A549 (cell line): ENCODE measurements around the gene MAML2.

Experiments used
- CBX8 ChIP-seq: fragments of 200-600 bp; sonication (generic); IDR thresholded peaks from 2 replicates; pipeline ENCODE4 v1.6.1; 2016
- CEBPB ChIP-seq, 2 experiments: fragments of >200 bp in 1 of 2; sonication (Bioruptor Twin) in 1 of 2; formaldehyde crosslinking in 1 of 2; IDR thresholded peaks; 2 replicates each; pipeline ENCODE4 v1.6.1; 2012 to 2016
- CTCF ChIP-seq: fragments of >200 bp; sonication (Bioruptor Twin); formaldehyde crosslinking; IDR thresholded peaks from 3 replicates; pipeline ENCODE4 v1.5.1; 2016
- ESRRA ChIP-seq: fragments of 150-350 bp; IDR thresholded peaks from 2 replicates; pipeline ENCODE4 v1.6.1; 2014; ENCODE audit warnings: mild to moderate bottlenecking, low read length, borderline replicate concordance
- KDM1A ChIP-seq: fragments of 200-600 bp; sonication (generic); IDR thresholded peaks from 2 replicates; pipeline ENCODE4 v1.6.1; 2016; ENCODE audit warnings: low read depth, mild to moderate bottlenecking
- MAFK ChIP-seq: fragments of 450-650 bp; IDR thresholded peaks from 2 replicates; pipeline ENCODE4 v1.6.1; 2014; ENCODE audit not compliant: partially characterized antibody
- MAZ ChIP-seq: fragments of 150-350 bp; IDR thresholded peaks from 2 replicates; pipeline ENCODE4 v1.6.1; 2014; ENCODE audit warnings: antibody characterized with exemption, low read depth, low read length, borderline replicate concordance
- MYC ChIP-seq: IDR thresholded peaks from 2 replicates; pipeline ENCODE4 v1.6.1; 2012; ENCODE audit warnings: mild to moderate bottlenecking, inconsistent platforms, low read length, improper control_type of control experiment, borderline replicate concordance
- POLR2A ChIP-seq: IDR thresholded peaks from 2 replicates; pipeline ENCODE4 v1.6.1; 2012; ENCODE audit warnings: mild to moderate bottlenecking, low read length
- RNF2 ChIP-seq: fragments of 200-600 bp; sonication (generic); IDR thresholded peaks from 2 replicates; pipeline ENCODE4 v1.6.1; 2016; ENCODE audit warnings: low read depth, mild to moderate bottlenecking, antibody characterized with exemption, moderate library complexity, borderline replicate concordance
- TP53 ChIP-seq: fragments of 250-450 bp; sonication (Bioruptor Pico); IDR thresholded peaks from 2 replicates; pipeline ENCODE4 v1.5.0; 2021; ENCODE audit warnings: mild to moderate bottlenecking, moderate library complexity
- TF ChIP-seq, protein P1 (sequence below): fragments of 200-600 bp; sonication (generic); IDR thresholded peaks from 2 replicates; pipeline ENCODE4 v1.6.1; 2016; ENCODE audit warnings: antibody characterized with exemption, mild to moderate bottlenecking, moderate library complexity
- TF ChIP-seq, protein P2 (sequence below): fragments of 450-650 bp; IDR thresholded peaks from 2 replicates; pipeline ENCODE4 v1.6.1; 2014; ENCODE audit warnings: antibody characterized with exemption
- TF ChIP-seq, protein P3 (sequence below): fragments of >200 bp; sonication (Bioruptor Twin); formaldehyde crosslinking; IDR thresholded peaks from 3 replicates; pipeline ENCODE4 v1.6.1; 2016

DNA sequence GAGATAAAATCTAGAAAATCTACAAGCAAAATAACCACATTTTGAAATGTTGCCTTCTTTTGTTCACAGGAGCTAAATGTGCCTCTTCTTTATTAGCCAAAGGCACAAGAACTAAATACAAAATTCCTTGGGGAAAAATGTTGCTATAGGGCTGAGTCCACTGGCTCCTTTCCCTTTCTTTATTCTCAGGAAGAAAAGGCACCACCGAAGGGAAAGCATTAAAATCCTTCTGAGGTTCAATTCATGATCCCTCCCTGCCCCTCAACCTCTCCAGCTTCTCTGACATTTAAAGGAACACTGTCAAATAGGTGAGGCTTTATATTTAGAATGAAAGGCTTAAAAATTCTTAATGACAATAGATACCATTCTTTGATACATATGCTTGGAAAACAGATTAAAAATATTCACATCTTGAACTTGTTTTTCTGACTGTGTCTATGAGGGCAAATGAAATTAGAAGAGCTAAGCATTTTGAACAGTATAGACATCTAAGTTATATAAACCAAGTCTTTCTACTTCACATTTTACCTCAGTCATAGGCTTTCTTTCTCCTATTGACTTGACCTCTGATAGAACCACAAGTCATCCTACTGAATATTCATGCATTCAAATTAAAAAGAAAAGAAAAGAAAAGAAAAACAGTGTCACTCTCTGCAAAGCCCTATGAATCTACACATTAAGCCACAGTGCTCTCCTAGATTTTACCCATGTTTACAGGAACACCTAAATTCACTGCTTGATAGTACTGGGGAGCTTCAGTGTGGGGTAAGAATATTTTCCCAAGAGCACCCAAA lies 148.2 kb downstream of the MAML2 start:
- TF ChIP-seq KDM1A (no peak), CTCF (no peak), CBX8 (no peak), MAFK (no peak), POLR2A (no peak), TP53 (CRISPR knock-in tag) (no peak), MYC (no peak), CEBPB (IDR thresholded peaks at IDR 0.05) (no peak), ESRRA (no peak), MAZ (no peak), RNF2 (no peak)
- TF ChIP-seq, protein P1, sequence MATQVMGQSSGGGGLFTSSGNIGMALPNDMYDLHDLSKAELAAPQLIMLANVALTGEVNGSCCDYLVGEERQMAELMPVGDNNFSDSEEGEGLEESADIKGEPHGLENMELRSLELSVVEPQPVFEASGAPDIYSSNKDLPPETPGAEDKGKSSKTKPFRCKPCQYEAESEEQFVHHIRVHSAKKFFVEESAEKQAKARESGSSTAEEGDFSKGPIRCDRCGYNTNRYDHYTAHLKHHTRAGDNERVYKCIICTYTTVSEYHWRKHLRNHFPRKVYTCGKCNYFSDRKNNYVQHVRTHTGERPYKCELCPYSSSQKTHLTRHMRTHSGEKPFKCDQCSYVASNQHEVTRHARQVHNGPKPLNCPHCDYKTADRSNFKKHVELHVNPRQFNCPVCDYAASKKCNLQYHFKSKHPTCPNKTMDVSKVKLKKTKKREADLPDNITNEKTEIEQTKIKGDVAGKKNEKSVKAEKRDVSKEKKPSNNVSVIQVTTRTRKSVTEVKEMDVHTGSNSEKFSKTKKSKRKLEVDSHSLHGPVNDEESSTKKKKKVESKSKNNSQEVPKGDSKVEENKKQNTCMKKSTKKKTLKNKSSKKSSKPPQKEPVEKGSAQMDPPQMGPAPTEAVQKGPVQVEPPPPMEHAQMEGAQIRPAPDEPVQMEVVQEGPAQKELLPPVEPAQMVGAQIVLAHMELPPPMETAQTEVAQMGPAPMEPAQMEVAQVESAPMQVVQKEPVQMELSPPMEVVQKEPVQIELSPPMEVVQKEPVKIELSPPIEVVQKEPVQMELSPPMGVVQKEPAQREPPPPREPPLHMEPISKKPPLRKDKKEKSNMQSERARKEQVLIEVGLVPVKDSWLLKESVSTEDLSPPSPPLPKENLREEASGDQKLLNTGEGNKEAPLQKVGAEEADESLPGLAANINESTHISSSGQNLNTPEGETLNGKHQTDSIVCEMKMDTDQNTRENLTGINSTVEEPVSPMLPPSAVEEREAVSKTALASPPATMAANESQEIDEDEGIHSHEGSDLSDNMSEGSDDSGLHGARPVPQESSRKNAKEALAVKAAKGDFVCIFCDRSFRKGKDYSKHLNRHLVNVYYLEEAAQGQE: no peak
- TF ChIP-seq, protein P2, sequence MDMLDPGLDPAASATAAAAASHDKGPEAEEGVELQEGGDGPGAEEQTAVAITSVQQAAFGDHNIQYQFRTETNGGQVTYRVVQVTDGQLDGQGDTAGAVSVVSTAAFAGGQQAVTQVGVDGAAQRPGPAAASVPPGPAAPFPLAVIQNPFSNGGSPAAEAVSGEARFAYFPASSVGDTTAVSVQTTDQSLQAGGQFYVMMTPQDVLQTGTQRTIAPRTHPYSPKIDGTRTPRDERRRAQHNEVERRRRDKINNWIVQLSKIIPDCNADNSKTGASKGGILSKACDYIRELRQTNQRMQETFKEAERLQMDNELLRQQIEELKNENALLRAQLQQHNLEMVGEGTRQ: no peak
- TF ChIP-seq, protein P3, sequence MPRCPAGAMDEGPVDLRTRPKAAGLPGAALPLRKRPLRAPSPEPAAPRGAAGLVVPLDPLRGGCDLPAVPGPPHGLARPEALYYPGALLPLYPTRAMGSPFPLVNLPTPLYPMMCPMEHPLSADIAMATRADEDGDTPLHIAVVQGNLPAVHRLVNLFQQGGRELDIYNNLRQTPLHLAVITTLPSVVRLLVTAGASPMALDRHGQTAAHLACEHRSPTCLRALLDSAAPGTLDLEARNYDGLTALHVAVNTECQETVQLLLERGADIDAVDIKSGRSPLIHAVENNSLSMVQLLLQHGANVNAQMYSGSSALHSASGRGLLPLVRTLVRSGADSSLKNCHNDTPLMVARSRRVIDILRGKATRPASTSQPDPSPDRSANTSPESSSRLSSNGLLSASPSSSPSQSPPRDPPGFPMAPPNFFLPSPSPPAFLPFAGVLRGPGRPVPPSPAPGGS: no peak
